ENCODE measurements around the gene ASXL2.
"Not testable (repeated sequence)": the region's sequence is repeated elsewhere in the genome, so short reads cannot be mapped to it uniquely, and the experiment has no call there.

ASXL2 gene

DNA sequence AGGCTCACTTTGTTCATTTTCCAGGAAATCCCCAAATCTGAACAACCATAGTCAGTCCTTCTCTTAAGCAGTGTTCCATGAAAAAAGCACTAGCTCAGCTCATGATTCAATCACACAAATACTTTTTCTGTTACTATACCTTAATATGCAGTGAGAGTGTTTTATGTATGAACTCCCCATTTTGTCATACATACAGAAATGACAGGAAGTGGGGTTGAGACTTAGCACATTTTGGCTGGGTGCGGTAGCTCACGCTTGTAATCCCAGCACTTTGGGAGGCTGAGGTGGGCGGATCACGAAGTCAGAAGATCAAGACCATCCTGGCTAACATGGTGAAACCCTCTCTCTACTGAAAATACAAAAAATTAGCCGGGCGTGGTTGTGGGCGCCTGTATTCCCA, 149.7 kb downstream of the ASXL2 start:
- no peak for DNase-seq

DNA sequence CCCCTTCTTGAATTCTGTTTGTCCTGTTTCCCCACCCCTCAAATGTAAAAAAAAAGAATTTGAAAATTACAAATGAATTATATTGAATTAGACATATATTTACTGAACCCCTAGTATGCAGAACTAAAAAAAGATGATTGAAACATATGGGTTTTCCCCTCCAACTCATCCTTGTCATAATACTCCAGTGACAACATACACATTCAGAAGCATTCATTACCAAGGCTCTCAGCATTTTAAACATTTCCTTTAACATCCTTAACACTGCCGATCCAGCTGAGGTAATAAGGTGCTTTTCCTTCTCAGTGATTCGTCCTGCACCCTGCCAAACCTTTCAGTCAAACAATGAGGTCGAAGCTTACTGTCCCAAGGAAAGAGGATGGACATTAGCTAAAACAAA, 151.8 kb downstream of the ASXL2 start:
- DNase-seq, result no peak

DNA sequence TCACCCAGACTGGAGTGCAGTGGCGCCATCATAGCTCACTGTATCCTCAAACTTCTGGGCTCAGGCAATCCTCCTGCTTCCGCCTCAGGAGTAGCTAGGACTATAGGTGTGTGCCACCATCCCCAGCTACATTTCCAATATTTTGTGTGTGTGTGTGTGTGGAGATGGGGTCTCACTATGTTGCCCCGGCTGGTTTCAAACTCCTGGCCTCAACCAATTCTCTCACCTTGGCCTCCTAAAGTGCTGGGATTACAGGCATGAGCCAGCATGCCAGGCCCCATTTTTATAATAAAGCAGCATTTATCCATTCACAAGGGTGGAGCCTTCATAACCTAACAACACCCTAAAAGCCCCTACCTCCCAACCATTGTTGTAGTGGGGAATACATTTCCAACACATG, 152.4 kb downstream of the ASXL2 start:
- no peak for DNase-seq

DNA sequence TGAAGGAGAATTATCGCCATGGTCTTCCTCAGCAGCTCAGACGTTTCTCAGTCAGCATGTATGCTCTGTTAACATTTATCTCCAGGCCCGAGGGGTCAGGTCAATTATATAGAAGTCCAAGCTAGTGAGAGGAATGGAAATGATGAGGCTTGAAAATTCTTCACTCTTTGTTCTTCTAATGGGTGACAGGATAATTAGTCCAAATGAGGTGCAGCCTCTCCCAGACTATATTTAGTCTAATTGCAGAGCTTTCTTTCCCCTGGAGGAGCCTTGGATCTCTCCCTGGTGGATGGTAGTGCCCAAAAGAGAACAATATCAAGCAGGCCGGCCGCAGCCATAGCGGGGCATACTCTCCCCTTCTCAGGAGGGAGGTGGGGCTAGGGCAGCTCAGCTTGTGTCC, 153.5 kb downstream of the ASXL2 start:
- no peak for DNase-seq

DNA sequence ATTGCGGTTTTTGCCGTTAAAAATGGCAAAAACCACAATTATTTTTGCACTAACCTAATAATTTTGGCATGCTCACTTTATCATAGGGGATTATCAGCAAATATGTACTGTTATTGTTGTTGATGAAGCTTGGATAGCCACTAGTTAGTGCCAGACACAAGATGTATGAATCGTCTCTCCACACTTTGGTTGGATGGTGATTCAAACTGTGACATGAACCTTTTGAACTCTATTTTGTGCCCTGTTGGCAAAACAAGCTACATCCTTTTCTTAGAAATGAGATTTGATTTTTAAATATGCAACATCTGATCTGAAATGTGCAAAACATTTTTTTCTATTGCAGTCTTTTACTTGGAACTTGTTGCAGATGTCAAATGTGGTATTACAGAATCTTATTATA, 156.1 kb downstream of the ASXL2 start:
- no peak for DNase-seq

DNA sequence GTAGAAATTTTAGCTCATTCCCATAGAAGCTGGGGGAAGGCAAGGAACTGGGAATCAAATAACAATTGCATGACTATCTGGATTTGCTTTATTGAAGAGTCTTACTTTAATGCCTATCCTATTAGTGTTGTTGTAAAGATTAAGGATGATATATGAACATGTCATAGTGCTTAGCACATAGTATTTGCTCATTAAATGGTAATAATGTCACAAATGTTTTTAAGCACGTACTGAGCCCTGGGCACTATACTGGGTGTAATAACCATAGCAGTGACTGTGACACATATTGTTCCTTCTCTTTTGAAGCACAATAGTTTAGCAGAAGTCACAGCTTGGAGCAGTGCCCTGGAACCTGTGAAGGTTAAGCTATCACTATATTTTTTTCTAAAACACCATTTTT, 157.7 kb downstream of the ASXL2 start:
- no peak for DNase-seq

DNA sequence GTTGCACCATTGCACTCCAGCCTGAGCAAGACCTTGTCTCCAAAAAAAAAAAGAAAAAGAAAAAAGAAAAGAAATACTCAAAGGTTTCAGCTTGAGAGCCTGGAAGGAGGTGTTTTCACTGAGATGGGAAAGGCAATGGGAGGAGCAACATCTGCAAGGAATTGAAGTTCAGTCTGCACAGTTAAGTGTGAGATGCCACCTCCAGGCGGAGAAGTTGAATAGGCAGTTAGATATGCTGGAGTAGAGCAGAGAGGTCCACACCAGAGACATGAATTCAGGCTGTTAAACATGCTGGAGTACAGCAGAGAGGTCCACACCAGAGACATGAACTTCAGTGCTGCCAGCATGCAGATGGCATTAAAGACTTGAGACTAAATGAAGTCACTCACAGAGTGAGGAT, 163.5 kb downstream of the ASXL2 start:
- no peak for DNase-seq

DNA sequence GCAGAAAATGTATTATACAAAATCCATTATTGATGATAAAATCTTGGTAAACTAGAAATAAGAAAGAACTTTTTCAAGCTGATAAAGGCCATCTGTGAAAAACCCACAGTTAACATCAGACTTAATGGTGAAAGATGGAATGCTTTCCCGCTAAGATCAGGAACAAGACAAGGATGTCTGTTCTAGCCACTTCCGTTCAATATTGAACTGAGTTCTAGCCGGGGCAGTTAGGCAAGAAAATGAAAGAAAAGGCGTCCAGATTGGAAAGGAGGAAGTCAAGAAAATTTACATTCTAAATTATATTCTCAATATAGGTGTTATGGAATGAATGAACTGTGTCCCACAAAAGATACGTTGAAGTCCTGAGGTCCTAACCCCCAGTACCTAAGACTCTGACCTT, 165.8 kb downstream of the ASXL2 start:
- no peak for DNase-seq

DNA sequence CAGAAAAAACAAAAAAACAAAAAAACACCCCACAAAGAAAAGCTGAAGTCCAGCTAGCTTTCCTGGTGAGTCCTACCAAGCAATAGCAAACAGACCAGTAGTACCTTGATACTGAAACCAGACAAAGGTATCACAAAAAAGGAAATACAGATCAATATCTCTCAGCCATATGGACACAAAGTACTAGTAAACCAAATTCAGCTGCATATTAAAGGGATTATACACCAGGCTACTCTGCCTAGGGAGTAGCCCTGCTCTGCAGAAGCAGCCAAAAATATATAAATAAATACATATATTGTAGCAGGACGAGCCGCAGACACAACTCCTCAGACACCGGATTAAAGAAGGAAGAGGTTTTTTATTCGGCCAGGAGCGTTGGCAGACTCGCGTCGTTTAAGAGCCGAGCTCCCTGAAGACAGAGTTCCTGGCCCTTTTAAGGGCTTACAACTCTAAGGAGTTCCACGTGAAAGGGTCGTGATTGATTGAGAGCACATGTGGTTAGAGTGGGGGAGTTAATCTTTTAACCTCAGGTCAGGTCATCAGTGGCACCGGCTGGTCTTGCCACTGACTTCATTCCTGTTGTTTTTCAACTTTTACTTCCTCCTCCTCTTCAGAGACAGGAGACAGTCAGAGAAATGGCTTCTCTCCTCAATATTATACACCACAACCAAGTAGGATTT, 166.5 kb downstream of the ASXL2 start:
- DNase-seq, result no peak

DNA sequence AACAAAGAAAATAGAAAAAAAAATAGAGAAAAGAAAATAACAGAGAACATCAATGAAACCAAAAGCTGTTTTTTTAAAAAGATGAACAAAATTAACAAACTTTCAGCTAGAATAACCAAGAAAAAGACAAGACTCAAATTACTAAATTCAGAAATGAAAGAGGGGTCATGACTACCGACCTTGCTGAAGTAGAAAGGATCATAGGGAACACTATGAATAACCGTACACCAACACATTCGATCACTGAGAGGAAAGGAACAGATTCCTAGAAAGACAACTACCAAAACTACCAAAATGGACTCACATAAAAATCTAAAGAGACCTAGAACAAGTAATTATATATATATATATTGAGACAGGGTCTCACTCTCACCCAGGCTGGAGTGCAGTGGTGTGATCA, 167.5 kb downstream of the ASXL2 start:
- DNase-seq, result no peak

DNA sequence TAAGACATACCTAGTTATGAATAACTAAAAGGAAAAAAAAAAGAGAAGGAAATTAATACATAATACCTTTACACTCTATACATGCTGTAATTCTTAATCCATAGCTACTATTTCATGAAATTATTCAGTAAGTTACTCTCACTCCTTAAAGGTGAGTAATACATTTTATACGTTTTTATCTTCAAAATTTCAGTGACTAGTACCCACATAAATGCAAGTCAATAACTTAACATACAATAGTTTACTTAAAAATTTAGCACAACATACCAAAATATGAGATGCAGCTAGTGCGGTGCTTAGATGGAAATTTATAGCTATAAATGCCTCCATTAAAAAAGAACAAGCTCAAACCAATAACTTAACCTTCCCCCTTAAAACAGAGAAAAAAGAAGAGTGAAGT, 168.9 kb downstream of the ASXL2 start:
- DNase-seq, result no peak

DNA sequence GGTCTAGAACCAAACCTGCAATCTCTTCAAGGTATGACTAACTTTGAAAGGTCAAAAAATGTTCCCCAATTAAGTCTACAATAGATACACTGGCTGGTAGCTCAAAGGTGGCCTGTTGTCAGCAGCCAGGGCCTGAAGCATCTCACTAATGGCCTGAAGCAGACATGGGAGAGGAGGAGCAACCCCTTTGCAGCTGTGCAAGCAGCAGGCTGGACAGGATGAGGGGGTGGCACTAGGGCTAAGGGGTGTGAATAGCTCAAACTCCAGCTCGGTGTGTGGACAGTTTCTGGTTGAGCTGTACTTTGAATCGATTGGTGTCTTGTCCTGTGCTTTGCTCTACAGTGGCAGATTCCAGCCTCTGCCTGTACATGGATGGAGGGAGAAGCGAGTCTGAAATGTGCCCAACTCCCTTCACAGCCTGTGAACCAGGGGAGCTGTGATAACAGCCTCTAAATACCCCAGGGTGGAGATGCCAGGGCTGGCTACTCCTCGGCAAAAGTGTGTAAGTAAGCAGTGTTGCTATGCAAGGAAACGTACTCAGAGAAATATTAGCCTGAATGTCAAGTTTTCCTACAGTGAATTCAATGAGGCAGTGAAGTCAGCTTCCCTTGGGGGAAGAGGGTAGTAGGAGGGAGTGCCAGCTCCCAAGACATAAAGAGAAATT, 170.2 kb downstream of the ASXL2 start:
- no peak for DNase-seq

DNA sequence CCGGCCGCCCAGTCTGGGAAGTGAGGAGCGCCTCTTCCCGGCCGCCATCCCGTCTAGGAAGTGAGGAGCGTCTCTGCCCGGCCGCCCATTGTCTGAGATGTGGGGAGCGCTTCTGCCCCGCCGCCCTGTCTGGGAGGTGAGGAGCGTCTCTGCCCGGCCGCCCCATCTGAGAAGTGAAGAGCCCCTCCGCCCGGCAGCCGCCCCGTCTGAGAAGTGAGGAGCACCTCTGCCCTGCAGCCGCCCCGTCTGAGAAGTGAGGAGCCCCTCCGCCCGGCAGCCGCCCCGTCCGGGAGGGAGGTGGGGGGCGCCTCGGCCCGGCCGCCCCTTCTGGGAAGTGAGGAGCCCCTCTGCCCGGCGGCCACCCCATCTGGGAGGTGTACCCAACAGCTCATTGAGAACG, 172.7 kb downstream of the ASXL2 start:
- not testable (repeated sequence) for DNase-seq

DNA sequence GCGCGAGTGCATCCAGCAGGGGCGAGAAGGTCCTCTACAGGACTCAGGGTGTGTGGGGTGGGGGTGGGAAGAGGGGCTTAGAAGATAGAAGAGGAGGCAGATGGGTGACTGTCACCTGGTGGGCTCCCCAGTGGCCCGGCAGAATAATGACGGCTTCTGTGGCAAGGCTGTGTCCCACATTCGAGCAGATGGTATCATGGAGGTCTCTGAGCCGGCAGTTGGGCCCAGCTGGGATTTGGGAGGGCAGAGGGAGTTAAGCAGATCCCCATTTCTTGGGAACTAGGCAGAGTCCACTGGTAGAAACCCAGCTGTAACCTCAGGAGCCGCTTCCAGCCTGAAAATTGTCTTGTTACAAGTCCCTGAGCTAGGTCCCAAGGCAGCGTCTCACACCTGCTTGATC, 176.5 kb downstream of the ASXL2 start:
- DNase-seq, result no peak

DNA sequence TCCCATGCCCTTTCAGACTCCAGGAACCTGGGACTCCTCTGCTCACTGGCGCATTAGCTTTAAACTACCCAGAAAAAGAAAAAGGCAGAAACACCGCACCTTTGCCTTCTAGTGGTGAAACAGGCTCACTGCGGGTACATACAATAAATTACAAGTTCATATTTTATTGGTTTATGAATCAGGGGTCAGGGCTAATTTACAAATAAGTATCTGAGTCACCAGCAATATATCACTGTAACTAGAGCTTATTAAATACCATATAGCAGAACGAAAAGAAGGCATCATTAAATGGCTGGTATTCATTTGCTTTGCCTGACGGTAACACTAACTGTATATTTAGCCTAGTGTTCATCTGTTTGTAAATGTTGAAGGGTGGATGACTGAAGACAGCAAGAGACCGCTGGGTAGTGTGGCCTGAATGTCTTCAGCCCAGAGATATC, 178.0 kb downstream of the ASXL2 start:
- peak in 1 of 2 experiments; percentile 57 for DNase-seq

DNA sequence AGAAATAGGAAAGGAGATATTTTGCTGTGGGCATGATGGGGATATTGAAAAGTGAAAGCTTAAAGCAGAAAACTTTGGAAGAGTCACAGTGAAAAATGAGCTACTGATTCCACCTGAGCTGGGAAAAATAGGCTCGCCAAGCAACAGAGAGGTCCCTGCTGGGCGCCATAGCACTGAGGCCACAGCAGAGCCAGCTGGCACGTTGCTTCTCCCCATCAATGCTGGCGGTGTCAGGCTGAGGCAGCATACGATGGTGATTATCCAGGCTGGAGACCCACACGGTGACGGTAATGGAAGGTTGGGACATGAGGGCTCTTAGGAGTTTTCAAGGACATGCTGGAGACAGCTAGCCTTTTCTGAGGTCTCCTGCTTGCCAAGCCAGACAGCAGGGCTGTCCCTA, 179.1 kb downstream of the ASXL2 start:
- DNase-seq, result peak; percentile 41 to 42

DNA sequence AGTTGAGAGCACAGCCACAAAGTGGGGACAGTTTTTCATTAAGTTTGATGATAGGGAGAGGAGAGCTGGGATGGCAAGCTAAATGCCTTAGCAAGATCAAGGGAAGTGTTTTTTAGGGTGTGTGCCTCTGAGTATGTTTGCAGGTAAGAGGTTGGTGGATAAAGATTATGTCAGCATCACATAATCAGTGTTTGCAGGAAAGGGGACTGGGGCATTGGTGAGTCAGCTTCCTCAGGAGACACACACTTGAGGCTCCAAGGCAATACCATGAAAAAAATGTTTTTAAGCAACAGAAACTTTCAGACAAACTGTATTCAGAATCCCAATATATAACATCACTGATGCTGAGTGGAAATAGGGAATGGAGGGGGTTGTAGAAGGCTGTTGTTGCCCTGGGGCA, 179.5 kb downstream of the ASXL2 start:
- no peak for DNase-seq

DNA sequence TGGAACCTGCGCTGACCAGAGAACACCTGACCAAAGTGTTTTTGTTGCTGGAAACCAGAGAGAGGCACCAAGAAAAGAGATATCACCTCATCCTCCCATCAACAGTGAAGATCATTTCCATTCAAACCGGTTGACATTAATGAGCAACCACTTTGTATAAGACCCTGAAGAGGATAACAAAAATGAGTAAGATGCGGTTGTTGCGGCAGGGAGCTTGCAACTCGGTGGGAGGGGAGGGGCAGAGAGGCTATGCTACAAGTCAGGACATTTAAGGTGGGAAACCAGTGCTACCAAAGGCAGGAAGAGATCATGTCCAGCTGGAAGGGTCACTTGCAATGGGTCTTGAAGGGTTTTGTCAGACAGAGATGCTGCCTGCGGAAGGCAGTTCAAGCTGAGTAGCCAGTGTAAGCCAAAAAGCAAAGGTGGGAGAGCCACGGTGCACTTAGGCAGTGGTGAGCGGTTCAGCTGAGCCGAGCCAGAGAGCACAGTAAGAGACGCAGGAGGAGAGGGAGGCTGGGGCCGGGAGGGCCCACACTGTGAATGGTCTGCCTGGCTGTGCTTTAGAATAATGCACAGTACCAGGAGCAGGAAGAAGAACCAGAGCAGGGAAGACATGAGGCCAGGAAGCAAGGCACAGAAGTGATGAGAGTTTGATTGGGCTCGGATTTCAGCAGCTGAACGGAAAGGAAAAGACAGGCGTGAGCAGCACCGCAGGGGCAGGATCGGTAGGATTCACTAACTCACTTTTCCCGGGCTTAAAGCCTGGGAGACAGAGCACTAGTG, 180.5 kb downstream of the ASXL2 start:
- DNase-seq, result no peak

DNA sequence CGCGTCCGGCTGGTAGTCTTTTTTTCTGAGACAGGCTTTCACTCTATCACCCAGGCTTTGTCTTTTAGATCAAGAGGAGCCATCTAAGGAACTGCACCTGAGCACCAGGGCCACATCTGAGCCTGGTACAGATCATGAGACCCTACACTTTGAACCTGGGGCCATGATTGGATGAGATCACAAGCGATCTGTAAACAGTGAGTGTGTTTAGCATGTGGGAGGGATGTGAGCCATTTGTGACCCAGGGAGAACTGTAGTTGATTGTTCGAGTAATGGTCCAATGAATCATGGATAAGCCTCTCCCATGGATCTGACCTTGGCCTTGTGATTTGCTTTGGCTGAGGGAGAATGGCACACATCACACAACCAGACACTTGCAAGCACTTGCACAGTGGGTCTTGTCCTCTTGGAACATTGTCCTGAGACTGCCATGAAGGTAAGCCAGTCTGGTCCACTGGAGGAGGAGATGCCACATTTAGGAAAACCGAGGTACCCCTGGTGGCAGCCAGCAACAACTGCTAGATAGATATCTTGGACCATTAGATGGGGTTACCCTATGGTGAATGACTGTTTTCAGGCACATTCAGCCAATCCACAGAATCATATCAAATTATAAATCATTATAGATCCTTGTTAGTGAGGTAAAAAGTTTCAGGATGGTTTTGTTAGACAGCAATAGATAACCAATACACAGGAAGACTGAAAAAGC, 185.4 kb downstream of the ASXL2 start:
- no peak for DNase-seq

DNA sequence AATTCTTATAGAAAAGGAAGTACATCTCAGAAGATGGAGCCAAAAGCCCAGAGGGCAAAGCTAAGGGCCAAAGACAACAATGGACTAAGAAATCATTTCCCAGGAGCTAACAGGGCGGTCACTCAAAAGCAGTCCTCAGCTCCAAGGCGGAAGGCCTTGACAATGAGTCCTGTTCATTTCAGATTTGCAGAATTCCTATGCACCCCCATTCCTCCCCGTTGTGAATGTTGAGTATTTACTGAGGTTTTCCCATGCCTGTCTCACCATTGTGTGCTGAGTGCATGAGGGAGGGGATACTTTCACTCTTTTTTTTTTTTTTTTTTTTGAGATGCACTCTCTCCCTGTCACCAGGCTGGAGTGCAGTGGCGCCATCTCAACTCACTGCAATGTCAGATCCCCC, 186.1 kb downstream of the ASXL2 start:
- no peak for DNase-seq

DNA sequence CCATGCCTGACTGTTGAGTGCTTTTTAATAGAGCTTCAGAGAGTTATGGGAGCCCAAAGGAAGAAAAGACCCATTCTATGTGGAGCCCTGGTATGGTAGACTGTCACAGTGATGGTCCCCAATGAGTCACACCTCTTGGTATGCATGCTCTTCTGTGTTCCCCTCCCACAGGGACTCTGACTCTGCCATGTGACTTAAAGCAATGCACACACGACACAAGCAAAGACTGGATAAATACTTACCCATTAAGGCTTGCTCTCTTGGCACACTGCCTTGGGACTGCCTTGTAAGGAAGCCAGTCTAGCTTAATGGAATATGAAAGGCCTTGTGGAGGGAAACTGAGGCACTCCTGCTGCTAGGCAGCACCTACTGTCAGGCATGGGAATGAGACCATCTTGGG, 188.2 kb downstream of the ASXL2 start:
- DNase-seq, result no peak

DNA sequence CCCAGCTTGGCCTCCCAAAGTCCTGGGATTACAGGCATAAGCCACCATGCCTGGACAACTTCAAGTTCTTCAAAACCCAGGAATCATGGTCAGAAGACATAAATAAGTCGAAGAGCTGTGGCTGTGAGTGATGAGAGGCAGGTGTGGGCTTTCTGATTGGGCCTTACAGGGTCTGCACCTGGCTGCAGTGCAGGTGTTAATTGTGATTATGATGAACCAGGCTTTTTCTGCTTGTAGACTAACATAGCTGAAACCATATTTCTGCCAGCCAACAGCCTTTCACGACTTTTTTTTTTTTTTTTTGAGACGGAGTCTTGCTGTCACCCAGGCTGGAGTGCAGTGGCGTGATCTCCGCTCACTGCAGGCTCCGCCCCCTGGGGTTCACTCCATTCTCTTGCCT, 190.1 kb downstream of the ASXL2 start:
- no peak for DNase-seq

DNA sequence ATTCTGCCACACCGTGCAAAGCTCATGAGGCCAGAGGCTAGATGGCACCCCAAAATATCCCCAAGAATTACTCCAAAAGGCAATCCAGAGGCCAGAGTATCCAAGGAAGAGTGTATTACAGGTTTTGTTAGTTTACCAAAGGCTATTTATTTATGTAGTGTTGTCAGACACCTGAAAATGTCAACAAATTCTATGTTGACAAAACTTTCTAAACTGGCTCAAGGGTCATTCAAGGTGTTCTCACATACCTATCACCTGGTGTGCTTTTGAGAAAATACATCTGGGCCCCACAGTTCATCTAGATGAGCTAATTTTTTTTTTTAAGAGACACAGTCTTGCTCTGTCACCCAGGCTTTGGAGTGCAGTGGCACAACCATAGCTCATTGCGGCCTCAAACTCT, 192.5 kb downstream of the ASXL2 start:
- DNase-seq, result no peak

Measured in cerebellar nuclear complex (tissue), 1 donor.